NK-92 (cell line): ENCODE results near the gene PSMB7.

Source experiments
- DNase-seq: peaks from one replicate; lab custom pipeline; 2025; ENCODE audit not compliant: unreplicated experiment; lab: John Stamatoyannopoulos, UW

Gene PSMB7

GRCh38 chr9:124303762-124304161 lies 111.5 kb downstream of the PSMB7 start:
- no peak for DNase-seq
